Fibroblast of skin of left biceps (primary cell): ENCODE measurements around the gene ZNF823.

Source experiments
- DNase-seq, 2 experiments: peaks; one replicate each; pipeline ENCODE4 v3.0.0-alpha.2; 2013; ENCODE audit warnings: low read depth in 2 of 2

Gene ZNF823

DNA sequence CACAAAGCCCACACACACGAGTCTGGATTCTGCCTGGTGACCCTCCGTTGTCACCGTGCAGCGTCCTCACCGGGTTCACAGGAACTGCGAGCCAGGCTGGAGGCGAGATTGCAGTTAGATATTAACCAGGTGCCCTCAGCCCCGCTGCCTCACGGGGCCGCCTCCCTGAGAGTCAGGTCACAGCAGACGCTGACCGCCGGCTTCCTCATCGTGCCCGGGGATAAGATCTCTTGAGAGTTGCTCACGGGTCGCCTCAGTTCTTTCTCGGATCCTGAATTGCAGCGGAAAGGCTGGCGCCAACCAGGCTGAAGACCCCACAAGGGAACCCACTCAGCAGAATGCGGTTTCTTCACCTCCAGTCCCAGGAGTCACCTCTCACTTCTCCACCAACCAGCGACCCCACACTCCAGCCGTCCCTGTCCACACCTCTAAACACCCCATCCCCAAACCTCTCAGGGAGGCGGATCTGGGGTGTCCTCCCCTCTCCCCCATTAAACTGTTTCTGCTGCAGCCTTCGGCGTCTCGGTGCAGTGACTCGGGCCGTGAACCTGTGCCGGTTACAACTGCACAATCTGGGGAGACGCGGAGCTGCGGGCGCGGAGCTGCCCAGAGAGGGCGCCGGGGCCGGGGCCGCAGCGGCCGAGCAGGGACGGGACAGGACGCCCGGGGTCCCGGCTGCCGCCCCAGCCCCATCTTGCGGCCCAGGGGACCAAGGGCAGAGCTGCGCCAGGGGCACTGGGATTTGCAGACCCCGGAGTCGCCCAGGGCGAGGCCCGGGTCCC is 591 bp downstream of the ZNF823 start:
- DNase-seq: no peak

DNA sequence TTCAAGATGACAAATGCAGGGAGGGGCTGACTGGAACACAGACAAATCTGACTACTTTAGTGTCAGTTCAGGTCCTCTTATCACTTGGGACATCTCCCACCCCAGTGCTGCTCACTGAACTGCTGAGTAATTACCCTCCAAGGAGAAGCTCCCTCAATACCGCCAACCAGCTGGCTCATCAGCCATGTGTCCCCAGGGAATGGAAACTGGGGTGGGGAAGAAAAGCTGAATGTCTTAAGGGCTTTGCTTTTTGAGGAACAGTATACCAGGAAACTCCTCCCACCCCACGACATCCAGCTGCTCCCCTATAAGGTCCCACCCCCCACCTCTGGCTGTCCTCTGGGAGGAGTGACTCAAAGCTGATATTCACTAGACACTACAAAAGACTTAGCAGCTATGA is 2.0 kb downstream of the ZNF823 start:
- DNase-seq: peak in 1 of 2 experiments; percentile 2

DNA sequence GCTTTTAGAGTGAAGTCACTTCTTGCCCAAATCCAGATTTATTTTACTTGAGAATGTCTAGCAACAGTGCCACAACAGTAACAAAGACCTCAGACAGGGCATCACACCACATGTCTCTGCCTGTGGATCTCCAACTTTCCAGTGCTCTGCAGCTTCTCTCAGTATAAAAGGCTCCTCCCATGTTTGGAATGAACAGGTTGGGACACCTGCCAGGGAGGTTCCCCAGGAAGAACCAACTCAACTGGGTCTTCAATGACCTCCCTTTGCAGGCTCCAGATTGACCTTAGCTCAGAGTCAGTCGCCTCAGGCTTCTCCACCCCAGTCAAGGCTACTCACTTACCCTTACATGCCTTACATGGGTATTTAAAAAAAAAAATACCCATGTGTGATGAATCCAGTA is 3.4 kb downstream of the ZNF823 start:
- no peak for DNase-seq

DNA sequence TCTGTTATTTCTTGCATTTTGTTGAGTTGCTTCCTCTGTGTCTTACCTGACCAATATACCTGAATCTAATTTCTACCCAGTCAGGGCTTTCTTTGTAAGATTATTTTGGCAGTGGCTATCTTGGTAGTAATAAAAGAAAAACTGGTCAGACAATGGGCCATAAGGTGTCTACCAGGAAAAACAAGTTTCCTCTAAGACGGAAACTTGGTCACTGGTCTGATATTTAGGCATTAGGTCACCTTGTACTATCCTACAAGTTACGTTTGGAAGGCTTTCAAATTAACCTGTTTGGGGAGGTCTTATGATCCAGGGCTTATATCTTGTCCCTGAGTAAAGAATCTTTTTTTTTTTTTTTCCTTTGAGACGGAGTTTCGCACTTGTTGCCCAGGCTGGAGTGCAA is 9.2 kb downstream of the ZNF823 start:
- DNase-seq: no peak

DNA sequence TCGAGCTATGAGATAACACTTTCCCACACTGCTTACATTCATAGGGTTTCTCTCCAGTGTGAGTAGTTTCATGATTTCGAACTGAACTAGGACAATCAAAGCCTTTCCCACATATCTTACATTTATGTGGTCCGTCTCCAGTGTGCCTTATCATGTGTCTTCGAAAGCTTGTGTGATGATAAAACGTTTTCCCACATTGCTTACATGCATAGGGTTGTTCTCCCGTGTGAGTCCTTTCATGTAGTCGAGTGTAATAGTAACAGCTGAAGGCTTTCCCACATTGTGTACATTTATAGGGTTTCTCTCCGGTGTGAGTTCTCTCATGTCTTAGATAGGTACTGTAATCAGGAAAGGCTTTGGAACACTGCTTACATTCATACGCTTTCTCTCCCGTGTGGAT is 16.3 kb downstream of the ZNF823 start:
- DNase-seq: no peak

DNA sequence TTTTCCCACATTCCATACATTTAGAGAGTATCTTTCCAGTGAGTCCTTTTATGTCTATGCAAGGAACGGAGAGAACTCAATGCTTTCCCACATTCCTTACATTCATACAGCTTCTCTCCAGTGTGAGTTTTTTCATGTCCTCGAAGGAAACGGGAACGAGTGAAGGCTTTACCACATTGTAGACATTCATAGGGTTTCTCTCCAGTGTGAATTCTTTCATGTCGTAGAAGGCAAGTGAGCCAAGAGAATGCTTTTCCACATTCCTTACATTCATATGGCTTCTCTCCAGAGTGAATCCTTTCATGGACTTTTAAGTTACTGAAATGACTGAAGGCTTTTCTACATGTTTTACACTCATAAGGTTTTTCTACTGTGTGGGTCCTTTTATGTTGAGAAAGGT is 17.1 kb downstream of the ZNF823 start:
- DNase-seq: no peak

DNA sequence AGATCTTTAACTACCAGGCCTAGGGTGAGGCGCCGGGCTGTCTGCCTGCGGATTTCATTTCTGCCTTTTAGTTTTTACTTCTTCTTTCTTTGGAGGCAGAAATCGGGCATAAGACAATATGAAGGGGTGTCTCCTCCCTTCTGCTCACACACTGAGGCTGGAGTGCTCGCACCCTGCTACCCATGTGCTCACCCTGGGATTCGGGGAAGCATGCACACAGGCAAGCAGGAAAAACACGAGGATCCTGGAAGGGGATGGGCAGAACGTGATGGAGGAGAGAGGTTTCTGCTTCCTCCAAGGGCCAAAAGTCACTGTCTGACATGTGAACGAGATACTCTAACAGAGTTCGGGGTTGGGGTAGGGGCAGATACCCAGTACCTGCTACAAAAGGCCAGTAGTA is 28.4 kb downstream of the ZNF823 start:
- no peak for DNase-seq

DNA sequence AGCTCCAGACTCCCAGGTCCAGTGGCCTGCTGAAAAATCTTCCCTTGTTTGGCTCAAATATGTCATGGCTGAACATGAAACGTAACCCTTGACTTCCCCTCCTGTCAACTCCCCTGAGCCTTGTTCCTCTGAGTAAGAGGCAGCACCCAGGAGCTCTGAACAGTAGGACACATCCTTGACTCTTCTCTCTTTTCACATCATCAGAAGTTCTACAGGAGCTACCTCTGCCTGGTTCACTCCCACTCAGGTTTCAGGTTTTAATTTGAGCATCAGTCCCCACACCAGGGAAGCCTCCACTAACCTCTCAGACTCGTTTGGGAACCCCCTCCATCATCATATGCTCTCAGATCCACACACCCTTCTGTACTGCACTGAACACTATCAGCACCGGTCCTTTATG is 30.3 kb downstream of the ZNF823 start:
- no peak for DNase-seq

DNA sequence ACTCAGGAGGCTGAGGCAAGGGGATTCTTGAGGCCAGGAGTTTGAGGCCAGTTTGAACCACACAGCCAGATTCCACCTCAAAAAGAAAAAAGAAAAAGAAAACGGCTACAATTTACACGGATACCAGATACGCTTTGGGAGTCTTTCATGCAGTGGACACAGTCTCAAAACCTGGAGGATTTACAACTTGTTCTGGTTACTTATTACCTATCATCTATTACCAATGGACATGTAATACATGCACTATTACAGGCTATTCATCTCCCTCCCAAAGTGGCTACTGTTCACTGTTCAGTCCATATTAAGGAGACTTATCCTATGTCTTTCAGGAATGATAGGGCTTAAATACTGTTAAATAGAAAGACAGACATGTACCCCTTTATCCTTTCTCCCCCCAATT is 33.3 kb downstream of the ZNF823 start:
- no peak for DNase-seq

DNA sequence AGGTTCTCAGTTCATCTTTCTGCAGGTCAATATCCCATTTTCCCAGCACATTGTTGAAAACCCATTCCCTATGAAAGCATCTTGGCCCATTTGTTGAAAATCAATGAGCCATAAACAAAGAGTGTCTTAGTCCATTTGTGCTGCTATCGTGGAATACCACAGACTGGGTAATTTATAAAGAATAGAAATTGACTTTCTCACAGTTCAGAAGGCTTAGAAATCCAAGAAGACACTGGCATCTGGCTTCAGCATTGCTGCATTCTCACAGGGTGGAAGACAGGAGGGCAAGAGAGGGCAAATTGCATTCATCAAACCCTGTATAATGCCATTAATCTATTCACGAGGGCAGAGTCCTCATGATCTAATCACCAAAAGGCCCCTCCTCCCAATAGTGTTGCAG is 34.1 kb downstream of the ZNF823 start:
- DNase-seq: no peak

DNA sequence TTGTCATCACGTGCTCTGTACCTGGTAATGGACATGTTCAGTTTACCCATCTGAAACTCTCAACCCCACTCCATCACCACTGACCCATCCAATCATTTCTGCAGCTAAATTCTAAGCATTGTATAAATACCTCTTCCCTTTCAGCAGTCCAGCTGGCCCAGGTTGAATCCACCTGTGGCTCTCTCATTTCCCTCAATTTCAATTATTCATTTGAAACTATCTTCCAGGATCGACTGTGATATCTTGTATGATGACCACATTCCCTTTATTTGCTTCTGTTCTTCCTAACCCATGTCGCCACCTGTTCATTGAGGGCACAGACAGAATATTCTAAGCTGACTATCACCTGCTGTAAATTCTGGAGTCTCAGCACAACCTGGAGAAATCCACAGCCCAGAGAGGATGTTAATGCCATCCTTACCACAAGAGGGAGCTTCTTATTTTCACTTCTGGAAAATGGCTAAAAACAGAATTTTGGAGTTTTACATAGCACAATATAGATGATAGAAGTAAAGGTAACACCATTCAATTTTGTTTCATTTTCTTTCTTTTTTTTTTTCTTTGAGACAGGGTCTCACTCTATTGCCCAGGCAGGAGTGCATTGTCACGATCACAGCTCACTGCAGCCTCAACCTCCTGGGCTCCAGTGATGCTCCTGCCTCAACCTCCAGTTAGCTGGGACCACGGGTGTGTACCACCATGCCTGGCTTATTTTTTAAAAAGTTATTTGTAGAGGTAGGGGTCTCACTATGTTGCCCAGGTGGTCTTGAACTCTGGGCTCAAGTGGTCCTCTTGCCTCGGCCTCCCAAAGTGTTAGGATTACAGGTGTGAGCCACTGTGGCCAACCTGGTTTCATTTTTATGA is 38.6 kb downstream of the ZNF823 start:
- DNase-seq: no peak

DNA sequence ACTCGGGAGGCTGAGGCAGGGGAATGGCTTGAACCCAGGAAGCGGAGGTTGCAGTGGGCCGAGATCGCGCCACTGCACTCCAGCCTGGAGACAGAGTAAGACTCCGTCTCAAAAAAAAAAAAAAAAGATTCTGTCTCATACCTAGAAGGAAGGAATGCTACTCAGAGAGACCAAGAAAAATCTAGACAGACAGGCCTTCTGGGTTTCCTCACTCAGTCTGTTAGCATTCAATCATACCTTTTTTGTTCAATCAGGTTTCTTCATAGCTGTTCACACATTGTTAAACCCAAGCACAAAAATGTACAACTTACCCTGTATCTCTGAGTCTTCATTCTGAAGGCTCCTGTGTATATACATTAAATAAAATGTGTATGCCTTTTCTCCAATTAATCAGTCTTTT is 40.5 kb downstream of the ZNF823 start:
- no peak for DNase-seq

DNA sequence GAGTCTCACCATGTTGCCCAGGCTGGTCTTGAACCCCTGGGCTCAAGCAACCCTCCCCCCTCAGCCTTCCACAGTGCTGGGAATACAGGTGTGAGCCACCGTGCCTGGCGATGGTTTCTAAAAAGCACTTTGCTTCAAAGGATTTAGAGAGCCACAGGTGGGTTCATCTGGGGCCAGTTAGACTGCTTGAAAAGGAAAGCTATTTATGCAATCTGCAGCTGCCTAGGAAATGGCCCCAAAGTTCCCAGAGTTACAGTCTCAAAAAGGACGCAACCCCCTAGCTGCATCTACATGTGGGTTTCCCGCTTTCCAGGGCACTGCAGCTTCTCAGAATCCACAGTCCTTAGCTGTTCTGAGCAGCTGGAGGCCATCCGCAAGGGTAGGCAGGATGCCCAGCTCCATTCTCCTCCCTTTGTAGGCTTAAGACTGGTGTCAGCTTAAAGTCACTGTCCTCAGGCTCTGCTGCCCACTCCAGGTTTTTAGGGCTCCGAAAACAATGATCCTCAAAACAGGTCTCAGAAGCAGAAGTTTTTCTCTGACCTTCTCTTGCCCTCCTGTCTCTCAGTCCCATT is 41.4 kb downstream of the ZNF823 start:
- DNase-seq: no peak

DNA sequence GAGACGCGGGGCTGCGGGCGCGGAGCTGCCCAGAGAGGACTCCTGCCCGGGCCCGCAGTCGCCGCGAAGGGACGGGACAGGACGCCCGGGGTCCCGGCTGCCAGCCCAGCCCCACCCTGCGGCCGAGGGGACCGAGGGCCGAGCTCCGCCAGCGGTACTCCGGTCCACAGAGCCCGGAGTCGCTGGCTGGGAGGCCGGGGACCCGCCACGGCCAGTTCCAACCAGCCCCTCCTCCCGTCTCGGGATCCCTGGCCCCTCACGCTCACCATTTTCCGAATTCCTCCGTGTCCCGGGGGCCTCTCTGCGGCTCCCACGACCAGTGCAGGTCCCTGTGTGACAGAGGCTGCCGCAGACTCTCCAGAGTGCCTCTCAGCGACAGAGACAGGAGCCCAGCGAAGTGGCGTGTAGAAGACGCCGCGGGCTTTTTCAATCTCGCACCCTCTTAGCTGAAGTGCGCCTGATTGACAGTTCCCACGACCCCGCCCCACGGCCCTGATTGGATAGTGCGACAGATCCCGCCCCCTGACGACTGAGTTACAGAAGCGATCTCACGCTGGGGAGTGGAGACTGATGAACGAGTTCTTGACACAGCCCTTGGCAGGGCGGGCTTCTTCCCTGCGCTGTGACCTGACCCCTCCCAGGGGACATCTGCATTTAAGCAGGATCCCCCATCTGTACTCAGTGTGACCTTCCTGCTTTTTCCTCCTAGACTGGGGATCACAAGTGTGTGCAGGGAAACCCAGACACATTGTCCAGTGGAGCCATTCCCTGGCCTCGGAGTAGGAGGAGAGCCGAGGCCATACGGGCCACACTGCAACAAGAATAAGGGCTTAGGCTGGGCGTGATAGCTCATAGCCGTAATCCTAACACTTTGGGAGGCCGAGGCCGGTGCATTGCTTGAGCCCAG is 44.0 kb downstream of the ZNF823 start:
- peak; percentile 67 to 72 for DNase-seq

DNA sequence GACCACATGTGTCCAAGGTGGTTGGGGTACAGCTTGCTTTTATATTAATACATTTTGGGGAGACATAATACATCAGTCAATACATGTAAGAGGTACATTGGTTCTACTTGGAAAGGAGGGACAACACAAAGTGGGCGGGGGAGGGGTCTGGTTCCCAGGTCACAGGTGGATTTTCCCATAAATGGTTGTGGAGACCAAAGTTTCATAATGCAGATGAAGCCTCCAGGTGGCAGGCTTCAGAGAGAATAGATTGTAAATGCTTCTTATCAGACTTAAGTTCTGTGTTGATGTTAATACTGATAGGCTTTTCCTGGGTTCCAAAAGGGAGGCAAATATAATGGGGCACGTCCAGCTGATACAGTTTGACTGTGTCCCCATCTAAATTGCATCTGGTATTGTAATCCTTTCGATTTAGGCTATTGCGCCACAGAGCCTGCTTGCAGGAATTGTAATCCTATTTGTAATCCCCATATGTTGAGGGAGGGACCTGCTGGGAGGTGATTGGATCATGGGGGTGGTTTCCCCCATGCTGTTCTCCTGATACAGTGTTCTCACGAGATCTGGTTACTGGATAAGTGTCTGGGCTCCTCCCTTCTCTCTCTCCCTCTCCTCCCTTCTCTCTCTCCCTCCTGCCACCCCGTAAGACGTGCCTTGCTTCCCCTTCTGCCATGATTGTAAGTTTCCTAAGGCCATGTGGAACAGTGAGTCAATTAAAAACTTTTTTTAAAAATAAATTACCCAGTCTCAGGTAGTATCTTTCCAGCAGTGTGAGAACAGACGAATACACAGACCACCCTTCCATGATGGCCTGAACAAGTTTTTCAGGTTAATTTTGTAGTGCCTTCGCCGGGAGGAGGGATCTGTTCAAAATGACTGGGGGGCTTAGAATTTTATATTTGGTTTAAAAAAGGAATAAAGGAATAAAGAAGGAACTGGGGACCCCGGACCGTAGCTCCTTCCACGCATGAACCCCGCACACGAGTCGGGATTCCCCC is 44.9 kb downstream of the ZNF823 start:
- peak; percentile 69 to 73 for DNase-seq

DNA sequence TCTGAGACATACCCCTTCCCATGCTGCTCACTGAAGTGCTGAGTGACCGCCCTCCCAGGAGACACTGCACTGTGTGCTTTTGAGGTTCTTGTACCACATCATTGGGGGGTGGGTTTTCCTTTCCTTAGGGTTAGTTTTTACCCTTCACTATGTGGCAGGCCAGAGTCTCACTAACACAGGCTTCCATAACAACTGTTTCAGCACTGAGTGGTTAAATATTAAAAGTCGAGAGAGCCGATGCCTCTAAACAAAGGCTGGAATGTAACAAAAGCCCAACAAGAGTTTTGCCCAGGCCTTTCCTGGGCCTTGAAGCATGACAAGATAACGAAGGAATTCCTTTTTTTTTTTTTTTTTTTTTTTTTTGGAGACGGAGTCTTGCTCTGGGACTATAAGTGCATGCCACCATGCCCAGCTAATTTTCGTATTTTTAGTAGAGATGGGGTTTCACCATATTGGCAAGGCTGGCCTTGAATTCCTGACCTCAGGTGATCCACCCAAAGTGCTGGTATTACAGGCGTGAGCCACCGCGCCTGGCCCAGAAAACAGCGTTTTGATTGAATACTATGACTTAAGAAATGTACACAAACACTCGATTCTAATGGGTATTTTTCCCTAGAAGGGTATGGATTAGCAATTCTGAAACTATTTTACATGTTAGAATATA is 46.5 kb downstream of the ZNF823 start:
- DNase-seq: no peak

DNA sequence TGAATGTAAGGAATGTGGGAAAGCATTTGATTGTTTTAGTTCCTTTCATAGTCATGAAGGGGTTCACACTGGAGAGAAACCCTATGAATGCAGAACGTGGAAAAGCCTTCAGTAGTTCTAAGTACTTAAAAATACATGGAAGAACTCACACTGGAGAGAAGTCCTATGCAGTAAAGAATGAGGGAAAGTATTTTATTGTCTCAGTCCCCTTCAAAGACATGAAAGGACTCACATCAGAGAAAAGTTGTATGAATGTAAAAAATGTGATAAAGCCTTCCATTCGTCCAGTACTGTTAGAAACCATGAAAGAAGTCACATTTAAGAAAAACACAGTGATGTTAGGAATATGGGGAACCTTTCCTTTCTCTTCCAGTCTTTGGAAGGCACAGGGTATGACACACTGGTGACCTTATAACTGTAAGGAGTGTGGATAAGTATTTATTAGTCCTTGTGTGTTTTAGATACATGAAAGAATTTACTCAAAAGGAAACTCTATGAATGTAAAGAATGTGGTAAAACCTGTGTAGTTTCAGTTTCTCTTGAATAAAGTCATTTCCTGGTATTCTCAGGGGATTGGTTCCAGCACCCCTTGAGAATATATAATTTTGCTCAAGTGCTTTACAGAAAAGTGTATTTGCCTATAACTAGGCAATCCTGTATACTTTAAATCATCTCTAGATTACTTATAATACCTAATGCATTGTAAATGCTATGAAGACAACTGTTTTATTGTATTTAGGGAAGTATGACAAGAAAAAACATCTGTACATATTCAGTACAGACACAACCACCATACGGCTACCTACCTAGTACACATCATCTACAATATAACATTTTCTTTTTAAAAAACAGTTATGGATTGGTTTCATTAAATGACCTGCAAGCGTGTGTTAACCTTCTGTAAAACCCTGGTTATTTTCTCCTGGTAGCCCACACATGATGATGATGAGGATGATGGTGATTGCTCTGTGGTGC is 52.8 kb downstream of the ZNF823 start:
- DNase-seq: no peak

DNA sequence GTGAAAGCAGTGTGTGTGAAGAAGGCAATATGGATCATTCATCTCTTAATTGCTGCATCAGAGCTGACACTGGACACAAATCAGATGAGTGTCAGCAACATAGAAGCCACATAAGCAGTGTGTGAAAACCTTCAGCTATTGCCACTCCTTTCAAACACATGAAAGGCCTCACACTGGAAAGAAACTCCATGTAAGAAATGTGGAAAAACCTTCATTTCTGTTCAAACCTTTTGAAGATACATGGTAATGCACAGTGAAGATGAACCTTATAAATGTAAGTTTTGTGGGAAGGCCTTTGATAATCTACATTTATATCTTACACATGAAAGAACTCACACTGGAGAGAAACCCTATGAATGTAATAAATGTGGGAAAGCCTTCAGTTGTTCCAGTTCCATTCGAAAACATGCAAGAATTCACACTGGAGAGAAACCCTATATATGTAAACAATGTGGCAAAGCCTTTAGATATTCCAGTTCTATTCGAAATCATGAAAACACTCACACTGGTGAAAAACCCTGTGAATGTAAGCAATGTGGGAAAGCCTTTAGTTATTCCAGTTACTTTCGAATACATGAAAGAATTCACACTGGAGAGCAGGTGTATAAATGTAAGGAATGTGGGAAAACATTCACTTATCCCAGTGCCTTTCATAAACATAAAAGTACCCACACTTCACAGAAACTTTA is 53.6 kb downstream of the ZNF823 start:
- no peak for DNase-seq
